HepG2 (cell line): ENCODE measurements around the gene TMCO4. TPM values are rescaled to one million over a fixed set of nuclear protein-coding genes. Genes with fewer than 3 reads are reported as not detected.

Experiments
- ATAC-seq: fragments of 200-7000 bp; cut with Tn5 transposase; 3 replicates; pipeline ENCODE4 v1.9.1; 2020; ENCODE audit warnings: mild to moderate bottlenecking, moderate library complexity
- BruUV-seq: library from RNA; stranded (reverse); fragments of 400-500 nt; replicated peaks from 2 replicates; lab custom pipeline; 2021; lab: Mats Ljungman, UMichigan
- CTCF ChIA-PET: fragments of 300-600 bp; formaldehyde crosslinking; extraction: SDS; loops from one replicate; lab custom pipeline; 2021; ENCODE audit warnings: low total read pairs, inconsistent platforms, low intra/inter-chr PET ratio; lab: Yijun Ruan, JAX
- POLR2A ChIA-PET: fragments of 350-600 bp; sonication (Branson Sonifier 250); formaldehyde crosslinking; loops from one replicate; lab custom pipeline; 2020; ENCODE audit warnings: antibody characterized with exemption, inconsistent platforms; lab: Yijun Ruan, JAX
- DNase-seq: peaks from one replicate; pipeline ENCODE4 v3.0.0-alpha.2; 2015; ENCODE audit warnings: low spot score
- FAIRE-seq: peaks from 3 replicates; lab custom pipeline; 2011; peaks lifted over from hg19 to GRCh38; lab: Jason Lieb, UNC
- H2AFZ ChIP-seq: one replicate; pipeline ENCODE4 v1.6.1; 2011; ENCODE audit warnings: low read length, inconsistent platforms
- H3K27ac ChIP-seq: fragments of 300-600 bp; 3 replicates; pipeline ENCODE4 v1.8.0; 2011; ENCODE audit warnings: mixed run types, mild to moderate bottlenecking, mixed read lengths, low read length, inconsistent platforms; ENCODE audit not compliant: insufficient read depth; ENCODE audit errors: extremely low read length
- H3K27me3 ChIP-seq, 2 experiments: fragments of 200-600 bp in 1 of 2; 2 replicates in 1 of 2; 3 replicates in 1 of 2; pipeline versions ENCODE4 v1.6.0 to v1.8.0; 2011; ENCODE audit warnings: low read length in 2 of 2, mild to moderate bottlenecking in 2 of 2, moderate library complexity in 2 of 2, inconsistent platforms in 1 of 2; ENCODE audit not compliant: insufficient read depth in 2 of 2, control insufficient read depth in 1 of 2
- H3K36me3 ChIP-seq, 2 experiments: fragments of 200-600 bp in 1 of 2; replicated peaks in 1 of 2; 2 replicates in 1 of 2; 3 replicates in 1 of 2; pipeline versions ENCODE4 v1.5.1 to v1.8.0; 2011; ENCODE audit warnings: low read length in 2 of 2, inconsistent platforms in 1 of 2; ENCODE audit not compliant: insufficient read depth in 2 of 2, control insufficient read depth in 1 of 2
- H3K4me1 ChIP-seq: 2 replicates; pipeline ENCODE4 v1.5.1; 2012; ENCODE audit warnings: low read length, inconsistent platforms; ENCODE audit not compliant: insufficient read depth
- H3K4me2 ChIP-seq: 2 replicates; pipeline ENCODE4 v1.6.0; 2011; ENCODE audit warnings: low read depth, low read length, inconsistent platforms
- H3K4me3 ChIP-seq, 3 experiments: fragments of 200-600 bp in 1 of 3; sonication (generic), shearing (Covaris generic) in 1 of 3; replicated peaks in 1 of 3; 2 replicates each; pipeline ENCODE4 v1.5.1; 2011 to 2016; ENCODE audit warnings: low read length in 3 of 3, inconsistent platforms in 2 of 3, low read depth in 2 of 3, mild to moderate bottlenecking in 2 of 3, control low read depth in 1 of 3, mixed read lengths in 1 of 3; ENCODE audit not compliant: insufficient read depth in 1 of 3
- H3K79me2 ChIP-seq: one replicate; pipeline ENCODE4 v1.6.1; 2011; ENCODE audit warnings: low read length, inconsistent platforms; ENCODE audit not compliant: insufficient read depth
- H3K9ac ChIP-seq: 2 replicates; pipeline ENCODE4 v1.6.0; 2011; ENCODE audit warnings: mild to moderate bottlenecking, low read depth, low read length, inconsistent platforms; ENCODE audit not compliant: insufficient read depth
- H3K9me3 ChIP-seq: 2 replicates; pipeline ENCODE4 v1.5.1; 2012; ENCODE audit warnings: mild to moderate bottlenecking, low read length
- H4K20me1 ChIP-seq: 2 replicates; pipeline ENCODE4 v1.6.0; 2011; ENCODE audit warnings: inconsistent platforms, mild to moderate bottlenecking, low read length, moderate library complexity; ENCODE audit not compliant: insufficient read depth
- ARID4A ChIP-seq: sonication (generic); formaldehyde crosslinking; IDR thresholded peaks from 2 replicates; pipeline ENCODE4 v1.5.0; 2020; ENCODE audit warnings: mild to moderate bottlenecking, missing genetic modification reagents, borderline replicate concordance
- FOSL2 ChIP-seq: sonication (generic); formaldehyde crosslinking; IDR thresholded peaks from 2 replicates; pipeline ENCODE4 v1.4.0; 2020; ENCODE audit warnings: missing genetic modification reagents
- HOXA3 ChIP-seq: sonication (generic); formaldehyde crosslinking; IDR thresholded peaks from 2 replicates; pipeline ENCODE4 v1.5.0; 2020; ENCODE audit warnings: missing genetic modification reagents
- PHF8 ChIP-seq: sonication (generic); formaldehyde crosslinking; IDR thresholded peaks from 2 replicates; pipeline ENCODE4 v1.5.0; 2020; ENCODE audit warnings: missing genetic modification reagents
- RAD21 ChIP-seq: fragments of 450-650 bp; formaldehyde crosslinking; IDR thresholded peaks from 2 replicates; pipeline ENCODE4 v1.5.0; 2020; ENCODE audit warnings: mild to moderate bottlenecking
- TEF ChIP-seq: sonication (generic); formaldehyde crosslinking; IDR thresholded peaks from 2 replicates; pipeline ENCODE4 v1.5.0; 2020; ENCODE audit warnings: missing genetic modification reagents
- ZFP36L1 ChIP-seq: sonication (generic); formaldehyde crosslinking; IDR thresholded peaks from 2 replicates; pipeline ENCODE4 v1.8.0; 2022; ENCODE audit warnings: mild to moderate bottlenecking, missing genetic modification reagents, moderate library complexity
- ZFYVE20 ChIP-seq: sonication (generic); formaldehyde crosslinking; IDR thresholded peaks from 2 replicates; pipeline ENCODE4 v1.8.0; 2023; ENCODE audit warnings: low read depth, mild to moderate bottlenecking, moderate library complexity, missing genetic modification reagents, borderline replicate concordance
- ZNF235 ChIP-seq: sonication (generic); formaldehyde crosslinking; IDR thresholded peaks from 2 replicates; pipeline ENCODE4 v1.8.1; 2023; ENCODE audit warnings: mild to moderate bottlenecking, missing genetic modification reagents, borderline replicate concordance
- ZNF263 ChIP-seq: sonication (generic); formaldehyde crosslinking; IDR thresholded peaks from 2 replicates; pipeline ENCODE4 v1.4.0; 2020; ENCODE audit warnings: missing genetic modification reagents
- ZNF264 ChIP-seq: sonication (generic); formaldehyde crosslinking; IDR thresholded peaks from 2 replicates; pipeline ENCODE4 v1.4.0; 2020; ENCODE audit warnings: missing genetic modification reagents
- ZNF777 ChIP-seq: sonication (generic); formaldehyde crosslinking; IDR thresholded peaks from 2 replicates; pipeline ENCODE4 v1.4.0; 2020; ENCODE audit warnings: missing genetic modification reagents
- ZNF784 ChIP-seq: sonication (generic); formaldehyde crosslinking; IDR thresholded peaks from 2 replicates; pipeline ENCODE4 v1.5.1; 2020; ENCODE audit warnings: missing genetic modification reagents, mild to moderate bottlenecking, borderline replicate concordance
- ZNF792 ChIP-seq: IDR thresholded peaks from 2 replicates; pipeline ENCODE4 v1.6.1; 2016
- ZSCAN31 ChIP-seq: sonication (generic); formaldehyde crosslinking; IDR thresholded peaks from 2 replicates; pipeline ENCODE4 v1.5.0; 2020; ENCODE audit warnings: low read depth, mild to moderate bottlenecking, missing genetic modification reagents
- WGBS: methylation state at CpG from one replicate; pipeline ENCODE4 v1.1.6; 2017; ENCODE audit warnings: low lambda C conversion rate; 5-methylcytosine and 5-hydroxymethylcytosine counted together
- in situ Hi-C: cut with HindIII; loops from 2 replicates; pipeline ENCODE4 v1.10.0; 2017; ENCODE audit warnings: low pct_unique_long_range_greater_than_20kb; ENCODE audit not compliant: extremely low pct_ligation_motif_present
- intact Hi-C: fragments of 100-400 bp; cut with micrococcal nuclease; formaldehyde crosslinking; loops from one replicate; pipeline ENCODE4 v1.10.0; 2022; ENCODE audit not compliant: unreplicated experiment
- polyA plus RNA-seq, 8 experiments: library from polyadenylated mRNA; depleted of rRNA in 3 of 8; stranded (reverse) in 7 of 8; unstranded in 1 of 8; fragments of >200 nt; fragmentation: Illumina TruSeq in 4 of 8; extraction: Trizol in 4 of 8; gene quantifications; 2 replicates each; pipeline versions ENCODE4 v1.2.1 to v1.2.3, GENCODE V29; 2011 to 2016; ENCODE audit warnings: low read depth in 4 of 8, missing spikeins in 1 of 8, mixed read lengths in 1 of 8; ENCODE audit not compliant: insufficient read depth in 1 of 8
- total RNA-seq, 5 experiments: library from RNA; depleted of rRNA; stranded (reverse); fragments of >200 nt; fragmentation: Illumina TruSeq; extraction: Trizol; gene quantifications; 2 replicates each; pipeline ENCODE4 v1.2.3, GENCODE V29; 2016; ENCODE audit warnings: low read depth in 1 of 5
- TF ChIP-seq, protein P1 (sequence below): sonication (generic); formaldehyde crosslinking; IDR thresholded peaks from 2 replicates; pipeline ENCODE4 v1.4.0; 2020; ENCODE audit warnings: missing genetic modification reagents

TMCO4 gene
- total and polyA plus RNA-seq, 2 of the 13 experiments (the other 11 are each of a cell fraction or from before 2014, with no cell fraction given): 2.1 to 4.1 TPM

GRCh38 chr1:19665496-19666465 lies 133.9 kb downstream of the TMCO4 start:
- WGBS: 34% methylated on average over 56 of the region's 84 CpGs
- Histone ChIP-seq H3K79me2 (no peaks in the 10 kb centered on the region), H3K9me3 (no peaks in the 10 kb centered on the region), H2AFZ (no peak overlapping the region), H3K4me1 (peaks cover 15% of the 10 kb centered on the region), H3K36me3 (no peaks in the 10 kb centered on the region), H4K20me1 (0 out of 2 replicates have a peak, but pooled peaks cover 2% of the 10 kb centered on the region), H3K27me3 (peaks cover 10 to 60% of the 10 kb centered on the region in 2 experiments; a peak in 4 of 5 replicates), H3K27ac (no peak overlapping the region), H3K9ac (no peak overlapping the region), H3K4me3 (peak overlapping the region in 1 of 3 experiments; percentile 69; a peak in 1 of 6 replicates), H3K4me2 (peak overlapping the region; percentile 79; the same call in 1 of the 2 replicates)
- in situ Hi-C loops (no loop called here), intact Hi-C loops (no loop called here)
- POLR2A ChIA-PET: no interaction called here
- no TSS peak for BruUV-seq
- ATAC-seq: peak; percentile 42
- DNase-seq: no peak
- CTCF ChIA-PET: no interaction called here
- no peak for FAIRE-seq
- TF ChIP-seq RAD21 (CRISPR knock-in tag) (no peak), ZNF777 (CRISPR knock-in tag) (peak; percentile 70), FOSL2 (no peak), ZFP36L1 (CRISPR knock-in tag) (no peak), ZNF263 (no peak), ZNF792 (CRISPR knock-in tag) (no peak), ZNF264 (no peak), PHF8 (CRISPR knock-in tag) (no peak), HOXA3 (CRISPR knock-in tag) (0 out of 2 replicates have a peak, but pooled peaks have one; percentile 20), ZFYVE20 (CRISPR knock-in tag) (no peak), ZSCAN31 (no peak), ARID4A (no peak), ZNF235 (no peak), TEF (CRISPR knock-in tag) (no peak), ZNF784 (CRISPR knock-in tag) (no peak)
- TF ChIP-seq, protein P1, sequence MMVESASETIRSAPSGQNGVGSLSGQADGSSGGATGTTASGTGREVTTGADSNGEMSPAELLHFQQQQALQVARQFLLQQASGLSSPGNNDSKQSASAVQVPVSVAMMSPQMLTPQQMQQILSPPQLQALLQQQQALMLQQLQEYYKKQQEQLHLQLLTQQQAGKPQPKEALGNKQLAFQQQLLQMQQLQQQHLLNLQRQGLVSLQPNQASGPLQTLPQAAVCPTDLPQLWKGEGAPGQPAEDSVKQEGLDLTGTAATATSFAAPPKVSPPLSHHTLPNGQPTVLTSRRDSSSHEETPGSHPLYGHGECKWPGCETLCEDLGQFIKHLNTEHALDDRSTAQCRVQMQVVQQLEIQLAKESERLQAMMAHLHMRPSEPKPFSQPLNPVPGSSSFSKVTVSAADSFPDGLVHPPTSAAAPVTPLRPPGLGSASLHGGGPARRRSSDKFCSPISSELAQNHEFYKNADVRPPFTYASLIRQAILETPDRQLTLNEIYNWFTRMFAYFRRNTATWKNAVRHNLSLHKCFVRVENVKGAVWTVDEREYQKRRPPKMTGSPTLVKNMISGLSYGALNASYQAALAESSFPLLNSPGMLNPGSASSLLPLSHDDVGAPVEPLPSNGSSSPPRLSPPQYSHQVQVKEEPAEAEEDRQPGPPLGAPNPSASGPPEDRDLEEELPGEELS (CRISPR knock-in tag): no peak
